HuH-7 (cell line): ENCODE measurements around the gene MBNL1.

Source experiments
- DNase-seq: peaks from one replicate; pipeline ENCODE4 v3.0.0; 2011; ENCODE audit warnings: low spot score

The MBNL1 gene

GRCh38 chr3:152491922-152492321, 223.2 kb downstream of the MBNL1 start:
- no peak for DNase-seq

GRCh38 chr3:152496286-152496685, 227.6 kb downstream of the MBNL1 start:
- no peak for DNase-seq

- no peak for DNase-seq
These were observed 228.0 kb downstream of the MBNL1 start for GRCh38 chr3:152496716-152497115.

- DNase-seq: no peak
These were observed 228.7 kb downstream of the MBNL1 start for GRCh38 chr3:152497457-152497856.

GRCh38 chr3:152497890-152498289, 229.2 kb downstream of the MBNL1 start:
- DNase-seq: no peak

- no peak for DNase-seq
These were observed 231.2 kb downstream of the MBNL1 start for GRCh38 chr3:152499791-152500385.

- DNase-seq: no peak
These were observed 237.2 kb downstream of the MBNL1 start for GRCh38 chr3:152505926-152506325.

GRCh38 chr3:152508705-152509104, 240.0 kb downstream of the MBNL1 start:
- no peak for DNase-seq

GRCh38 chr3:152511904-152512303, 243.2 kb downstream of the MBNL1 start:
- no peak for DNase-seq

- DNase-seq: no peak
These were observed 244.7 kb downstream of the MBNL1 start for GRCh38 chr3:152513301-152513960.
